Measurements from ENCODE around the gene MARK3. TPM values are rescaled to one million over a fixed set of nuclear protein-coding genes. Genes with fewer than 3 reads are reported as not detected.
A peak's percentile ranks its signal among the peaks of the same experiment; 100 is the strongest.

MARK3 gene
- total RNA-seq, 1 experiment from 2014 or later, result 77.7 TPM

DNA sequence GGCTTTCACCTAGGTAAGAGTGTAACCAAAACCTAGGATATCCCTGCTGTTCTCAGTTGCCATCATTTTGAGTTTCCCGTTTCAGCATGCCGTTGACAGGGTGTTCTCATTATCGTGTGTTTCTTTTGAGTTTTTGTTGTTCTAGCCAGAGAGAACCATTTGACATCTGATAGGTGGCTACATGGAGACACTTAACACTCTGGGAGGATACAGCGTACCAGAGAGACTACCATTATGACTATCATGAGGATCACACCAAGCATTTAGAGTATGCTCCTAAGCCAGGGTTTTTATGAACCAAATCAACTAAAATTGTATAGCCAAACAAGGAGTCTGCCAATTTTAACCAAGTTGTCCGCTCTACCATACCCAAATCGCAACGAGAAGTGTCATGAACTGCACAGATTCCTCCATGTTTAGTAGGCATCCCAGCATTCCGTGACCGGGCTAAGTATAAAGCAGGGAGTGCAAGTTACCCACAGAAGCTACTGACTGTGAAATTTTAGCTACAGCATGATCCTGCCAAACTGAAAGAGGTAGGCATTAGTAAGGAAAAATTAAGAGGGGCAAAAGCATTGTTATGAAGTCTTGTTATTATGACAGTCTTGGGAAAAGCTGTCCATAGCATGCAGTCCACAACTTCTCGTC is 48.8 kb downstream of the MARK3 start:
- DNase-seq (ENCODE audit: low read depth), result no peak

- no peak for DNase-seq (ENCODE audit: low read depth)
Measured at GRCh38 chr14:103434868-103435442, 49.7 kb downstream of the MARK3 start.

DNA sequence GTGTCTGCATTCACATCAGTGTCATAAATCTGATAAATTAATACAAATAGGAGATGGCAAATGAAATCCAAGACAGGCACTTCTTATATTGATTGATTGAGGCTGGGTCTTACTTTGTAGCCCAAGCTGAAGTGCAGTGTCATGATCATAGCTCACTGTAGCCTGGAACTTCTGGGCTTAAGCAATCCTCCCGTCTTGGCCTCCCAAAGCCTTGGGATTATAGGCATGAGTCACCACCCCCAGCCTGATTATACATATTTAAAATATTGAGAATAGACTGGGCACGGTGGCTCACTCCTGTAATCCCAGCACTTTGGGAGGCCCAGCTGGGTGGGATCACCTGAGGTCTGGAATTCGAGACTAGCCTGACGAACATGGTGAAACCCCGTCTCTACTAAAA is 51.3 kb downstream of the MARK3 start:
- peak; percentile 26 for DNase-seq (ENCODE audit: low read depth)

DNA sequence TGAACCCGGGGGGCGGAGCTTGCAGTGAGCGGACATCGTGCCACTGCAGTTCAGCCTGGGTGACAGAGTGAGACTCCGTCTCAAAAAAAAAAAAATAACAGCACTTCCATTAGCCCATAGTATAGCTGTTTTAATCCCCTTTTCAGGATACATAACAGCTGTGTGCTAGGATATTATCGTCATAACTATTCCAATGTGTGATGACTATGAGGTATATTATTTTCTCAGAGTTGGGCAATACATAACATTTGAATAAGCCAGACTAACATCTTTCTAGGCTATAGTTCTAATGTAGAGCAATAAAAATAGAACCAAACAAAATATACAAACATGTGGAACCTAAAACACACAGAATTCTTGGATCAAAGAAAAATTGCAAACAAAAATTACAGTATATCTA is 57.1 kb downstream of the MARK3 start:
- no peak for DNase-seq (ENCODE audit: low read depth)

GRCh38 chr14:103443111-103443510 is 57.9 kb downstream of the MARK3 start:
- DNase-seq (ENCODE audit: low read depth), result no peak

- DNase-seq (ENCODE audit: low read depth), result no peak
Measured at GRCh38 chr14:103444837-103445524, 59.8 kb downstream of the MARK3 start.

DNA sequence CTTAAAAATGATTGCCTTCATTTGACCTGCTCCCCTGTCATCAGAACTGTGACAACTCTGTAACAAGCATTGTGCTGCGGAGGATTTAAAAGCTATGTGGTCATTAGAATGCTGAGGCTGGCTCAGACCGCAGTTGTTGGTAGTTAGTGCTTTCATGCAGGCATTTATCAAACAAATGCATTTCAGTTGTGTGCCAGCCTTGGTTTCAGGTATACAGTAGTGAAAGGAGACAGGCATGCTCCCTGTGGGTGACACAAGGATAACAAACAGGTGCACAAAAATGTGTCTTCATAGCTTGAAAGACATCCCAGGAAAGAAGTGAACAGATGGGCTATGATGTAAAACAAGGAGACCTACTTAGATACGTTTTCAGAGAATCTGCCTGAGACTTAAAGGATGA is 60.6 kb downstream of the MARK3 start:
- DNase-seq (ENCODE audit: low read depth), result no peak

DNA sequence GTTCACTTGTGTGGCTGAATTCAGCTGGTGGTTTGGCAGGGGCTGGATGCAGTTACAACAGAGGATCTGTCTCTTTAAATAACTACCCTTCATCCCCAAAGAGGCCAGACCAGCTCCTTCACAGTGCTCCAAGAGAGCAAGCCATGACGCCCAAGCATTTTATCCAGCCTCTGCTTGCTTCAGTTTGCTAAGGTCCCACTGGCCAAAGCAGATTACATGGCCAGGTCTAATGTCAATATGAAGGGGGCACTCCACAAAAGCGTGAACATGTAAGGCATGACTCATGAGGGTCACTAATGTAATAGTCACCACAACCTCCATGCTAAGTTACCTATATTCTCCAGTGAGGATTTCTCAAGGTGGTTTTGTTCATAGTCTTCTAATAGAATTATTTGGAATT is 62.9 kb downstream of the MARK3 start:
- DNase-seq (ENCODE audit: low read depth), result peak; percentile 21

DNA sequence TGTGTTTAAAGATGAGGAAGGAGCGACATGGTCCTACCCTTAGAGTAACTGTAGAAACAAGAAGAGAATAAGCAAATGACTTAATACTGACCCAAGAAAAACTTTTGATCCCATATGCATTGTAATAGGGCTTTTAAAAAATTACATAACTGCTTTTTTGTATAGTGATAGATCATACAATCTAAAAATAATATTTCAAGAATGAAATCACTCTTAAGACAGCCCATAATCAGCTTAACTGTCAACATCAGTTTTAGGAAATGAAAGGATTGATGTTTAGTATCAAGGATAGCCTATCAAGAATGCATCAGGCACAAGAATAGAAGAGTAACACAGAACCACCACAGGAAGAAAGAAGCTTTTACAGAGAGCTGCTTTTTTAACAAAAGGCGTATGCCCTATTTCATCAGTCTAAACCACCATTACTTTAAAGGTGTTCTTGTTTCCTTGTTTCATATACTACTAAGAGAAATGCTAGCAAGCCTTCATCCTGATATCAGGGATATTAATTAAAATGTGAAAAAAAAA is 64.5 kb downstream of the MARK3 start:
- no peak for DNase-seq (ENCODE audit: low read depth)

DNA sequence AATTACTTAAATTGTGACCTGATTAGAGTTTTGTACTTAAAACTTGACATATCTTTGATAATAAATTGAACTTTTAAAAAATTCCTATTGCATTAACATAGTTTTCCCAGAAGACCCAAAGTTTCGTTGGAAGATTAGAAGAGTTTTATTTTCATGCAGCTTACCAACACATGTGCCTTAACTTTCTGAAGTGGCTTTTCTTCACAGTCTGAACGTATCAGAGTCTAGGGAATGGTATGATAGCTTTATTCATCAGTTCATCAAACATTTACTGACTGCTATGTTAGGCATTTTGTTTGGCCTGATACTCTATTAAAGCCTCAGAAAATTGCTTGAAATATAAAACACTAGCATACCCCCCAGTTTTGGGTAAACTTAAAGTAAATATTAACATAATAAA is 65.2 kb downstream of the MARK3 start:
- no peak for DNase-seq (ENCODE audit: low read depth)

DNA sequence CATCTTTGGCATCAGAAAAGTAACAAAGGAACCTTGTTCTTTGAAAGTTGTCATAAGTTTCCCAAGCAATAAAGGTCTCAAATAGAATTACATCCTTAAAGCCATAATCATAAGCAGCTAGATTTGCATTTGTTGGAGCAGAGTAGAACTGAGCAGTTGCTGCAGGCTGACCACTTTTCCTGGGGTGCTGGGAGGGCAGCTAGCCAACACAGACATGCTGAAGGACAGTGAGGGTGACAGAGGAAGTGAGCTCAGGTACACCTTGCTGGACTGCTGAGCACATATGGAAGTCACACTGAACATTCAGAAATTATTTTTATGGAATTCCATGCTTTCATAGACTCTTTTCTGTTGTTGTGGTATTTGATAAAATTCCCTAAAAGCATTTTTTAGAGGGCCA is 66.2 kb downstream of the MARK3 start:
- no peak for DNase-seq (ENCODE audit: low read depth)

DNA sequence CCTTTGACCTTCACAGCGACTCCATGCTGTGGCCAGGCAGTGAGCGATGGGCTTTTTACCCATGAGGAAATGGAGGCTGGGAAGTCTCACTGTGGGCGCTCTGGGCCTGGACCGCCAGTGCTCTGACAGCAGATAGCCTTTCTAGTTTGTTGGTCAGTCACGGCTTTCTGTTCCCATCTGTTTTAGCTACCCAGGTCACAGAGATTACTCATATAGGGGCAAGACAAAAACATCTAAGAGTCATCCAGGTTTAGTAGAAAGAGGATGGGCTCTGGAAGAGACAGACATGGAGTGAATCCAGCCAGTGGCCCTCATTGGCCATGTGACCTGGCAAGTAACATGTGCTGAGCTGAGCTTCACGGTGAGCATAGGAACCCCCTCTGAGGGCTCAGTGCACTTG is 68.6 kb downstream of the MARK3 start:
- no peak for DNase-seq (ENCODE audit: low read depth)

GRCh38 chr14:103456167-103456835 is 71.1 kb downstream of the MARK3 start:
- DNase-seq (ENCODE audit: low read depth), result peak; percentile 51

DNA sequence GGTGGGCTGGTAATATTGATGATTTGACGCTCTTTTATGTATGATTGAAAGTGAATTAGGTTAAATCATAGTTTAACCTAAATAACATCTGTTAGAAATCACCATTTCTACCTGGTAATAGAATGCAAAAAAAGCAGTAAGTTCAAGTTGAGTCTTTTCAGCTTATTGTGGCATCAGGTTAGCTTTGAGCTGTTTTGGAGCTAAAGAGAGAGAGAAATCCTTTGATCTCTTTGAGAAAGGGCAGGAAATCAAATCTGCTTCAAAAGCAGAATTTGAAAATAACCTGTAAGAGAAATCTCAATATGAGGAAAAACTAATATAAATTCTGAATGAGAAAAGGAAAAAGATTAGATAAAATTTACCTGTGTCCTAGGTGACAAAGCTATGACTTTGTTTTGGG is 75.2 kb downstream of the MARK3 start:
- DNase-seq (ENCODE audit: low read depth), result no peak

DNA sequence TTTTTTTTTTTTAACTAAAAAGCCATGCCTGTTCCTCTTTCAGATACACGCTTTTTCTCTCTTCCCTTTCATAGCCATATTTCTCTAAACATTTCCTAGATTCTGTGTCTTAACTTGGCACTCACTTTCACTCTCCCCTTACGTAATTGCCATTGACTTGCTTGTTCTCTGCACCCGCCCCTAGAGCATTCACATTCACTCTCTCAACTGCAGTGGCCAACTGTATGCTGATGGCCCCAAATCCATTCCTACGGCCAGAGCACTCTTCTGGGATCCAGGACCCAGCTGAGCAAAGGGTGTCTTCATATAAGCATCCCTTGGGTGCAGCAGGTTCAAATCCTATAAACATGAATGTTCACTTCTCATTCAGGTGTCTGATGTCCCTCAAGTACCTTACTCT is 77.9 kb downstream of the MARK3 start:
- DNase-seq (ENCODE audit: low read depth), result no peak

DNA sequence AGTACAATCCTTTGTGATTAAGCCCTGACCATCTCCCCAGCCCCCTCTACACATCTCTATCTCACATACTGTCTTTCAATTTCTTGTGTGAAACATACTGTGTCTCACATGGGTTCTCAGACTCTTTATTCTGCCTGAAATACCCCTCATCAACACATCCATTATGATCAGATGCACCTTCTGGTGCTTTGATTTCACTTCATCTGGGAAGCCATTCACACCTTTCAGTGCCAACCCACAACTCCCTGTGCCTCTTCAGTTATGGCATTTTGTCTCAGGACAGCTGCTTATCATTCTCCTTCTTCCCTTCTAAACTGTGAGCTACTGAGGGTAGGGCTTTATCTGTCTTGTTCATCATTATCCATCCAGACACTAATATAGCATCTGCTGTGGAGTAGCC is 78.6 kb downstream of the MARK3 start:
- no peak for DNase-seq (ENCODE audit: low read depth)

- DNase-seq (ENCODE audit: low read depth), result no peak
Measured at GRCh38 chr14:103472939-103473338, 87.7 kb downstream of the MARK3 start.

GRCh38 chr14:103474893-103475292 is 89.7 kb downstream of the MARK3 start:
- DNase-seq (ENCODE audit: low read depth), result no peak

DNA sequence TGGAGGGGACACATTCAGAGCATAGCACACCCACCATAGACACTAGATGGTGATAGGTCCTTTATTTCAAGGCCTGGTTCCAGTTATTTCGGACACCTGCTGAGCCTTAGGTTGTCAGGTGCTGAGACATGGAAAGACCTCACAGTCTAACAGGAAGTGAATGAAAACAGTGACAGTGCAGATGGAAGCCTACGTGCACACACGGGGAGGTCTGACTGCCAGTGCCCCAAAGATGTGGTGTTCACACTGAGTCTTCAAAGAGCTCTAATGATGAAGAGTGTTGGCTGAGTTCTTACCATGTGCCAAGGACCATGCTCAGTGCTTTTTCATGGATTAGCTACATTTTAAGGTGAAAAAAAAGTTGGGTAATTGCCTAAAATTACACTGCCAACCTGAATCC is 90.8 kb downstream of the MARK3 start:
- no peak for DNase-seq (ENCODE audit: low read depth)

DNA sequence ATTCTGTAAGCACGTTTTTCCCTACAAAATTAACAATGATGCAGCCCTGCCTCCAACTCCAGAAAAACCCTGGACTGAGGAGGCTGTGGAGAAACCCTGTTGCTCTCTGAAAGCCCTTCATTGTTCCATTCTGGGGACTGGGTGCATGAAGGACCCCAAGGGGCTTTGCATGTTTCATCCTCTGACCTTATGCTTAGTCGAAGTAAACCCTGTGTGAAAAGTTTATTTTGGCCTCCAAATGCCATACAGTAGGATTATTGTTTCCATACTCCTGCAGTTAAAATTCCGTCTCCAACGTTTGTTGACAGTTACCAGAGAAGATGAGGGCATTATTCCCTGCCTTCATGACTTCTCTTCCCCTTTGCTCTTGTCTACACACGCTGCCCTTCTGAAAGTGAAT is 91.4 kb downstream of the MARK3 start:
- no peak for DNase-seq (ENCODE audit: low read depth)

DNA sequence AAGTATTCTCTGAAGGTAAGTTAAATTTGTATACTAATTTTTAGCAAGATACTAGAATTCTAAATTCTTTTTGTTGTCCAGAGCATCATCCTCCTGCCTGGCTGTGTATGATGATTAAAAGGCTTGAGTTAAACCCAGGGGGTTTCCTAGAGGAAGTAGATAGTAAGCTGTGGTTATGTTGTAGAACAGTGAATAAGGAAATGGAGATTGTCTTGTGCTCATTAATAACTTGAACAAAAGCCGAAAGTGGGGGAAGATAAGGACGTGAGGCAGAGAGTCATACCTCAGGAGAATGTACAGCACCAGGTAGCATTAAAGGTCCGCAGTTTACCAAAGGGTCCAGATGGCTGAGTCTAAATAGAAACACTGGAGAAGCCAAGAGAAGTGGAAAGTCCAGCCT is 95.4 kb downstream of the MARK3 start:
- no peak for DNase-seq (ENCODE audit: low read depth)

- peak; percentile 90 for DNase-seq (ENCODE audit: low read depth)
Measured at GRCh38 chr14:103483600-103483999, 98.4 kb downstream of the MARK3 start.

All from HT1080 (cell line).